ENCODE data around the gene SPDYC.

DNA sequence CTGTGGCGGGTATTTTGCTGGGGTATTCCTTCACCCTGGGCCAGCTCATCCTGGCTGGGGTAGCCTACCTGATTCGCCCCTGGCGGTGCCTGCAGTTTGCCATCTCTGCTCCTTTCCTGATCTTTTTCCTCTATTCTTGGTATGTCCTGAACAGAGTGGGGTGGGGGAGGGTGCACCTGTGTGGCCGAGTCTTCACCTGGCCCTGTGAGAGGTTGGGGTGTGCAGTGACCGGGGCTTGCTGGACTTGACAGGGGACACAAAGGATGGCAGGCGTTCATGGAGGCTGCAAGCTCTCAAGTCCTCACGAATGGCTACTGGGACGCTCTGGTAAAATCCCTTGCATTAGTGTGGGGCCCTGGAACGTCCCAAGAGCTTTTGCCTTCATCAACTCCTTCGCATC, 51.0 kb downstream of the SPDYC start:
- no peak for TF ChIP-seq ZNF543 (CRISPR knock-in tag; IDR thresholded peaks at IDR 0.05)
- TF ChIP-seq SPEN (CRISPR knock-in tag; IDR thresholded peaks at IDR 0.05; ENCODE audit: low read depth): no peak
- TF ChIP-seq SUZ12 (IDR thresholded peaks at IDR 0.05; ENCODE audit: low read depth, low read length): no peak
- TF ChIP-seq CCAR2 (optimal IDR thresholded peaks at IDR 0.05; ENCODE audit: low read depth, low read length): no peak
- TF ChIP-seq, protein P1, sequence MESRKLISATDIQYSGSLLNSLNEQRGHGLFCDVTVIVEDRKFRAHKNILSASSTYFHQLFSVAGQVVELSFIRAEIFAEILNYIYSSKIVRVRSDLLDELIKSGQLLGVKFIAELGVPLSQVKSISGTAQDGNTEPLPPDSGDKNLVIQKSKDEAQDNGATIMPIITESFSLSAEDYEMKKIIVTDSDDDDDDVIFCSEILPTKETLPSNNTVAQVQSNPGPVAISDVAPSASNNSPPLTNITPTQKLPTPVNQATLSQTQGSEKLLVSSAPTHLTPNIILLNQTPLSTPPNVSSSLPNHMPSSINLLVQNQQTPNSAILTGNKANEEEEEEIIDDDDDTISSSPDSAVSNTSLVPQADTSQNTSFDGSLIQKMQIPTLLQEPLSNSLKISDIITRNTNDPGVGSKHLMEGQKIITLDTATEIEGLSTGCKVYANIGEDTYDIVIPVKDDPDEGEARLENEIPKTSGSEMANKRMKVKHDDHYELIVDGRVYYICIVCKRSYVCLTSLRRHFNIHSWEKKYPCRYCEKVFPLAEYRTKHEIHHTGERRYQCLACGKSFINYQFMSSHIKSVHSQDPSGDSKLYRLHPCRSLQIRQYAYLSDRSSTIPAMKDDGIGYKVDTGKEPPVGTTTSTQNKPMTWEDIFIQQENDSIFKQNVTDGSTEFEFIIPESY (CRISPR knock-in tag; IDR thresholded peaks at IDR 0.05): no peak
- TF ChIP-seq RNF2 (conservative IDR thresholded peaks at IDR 0.05; ENCODE audit: low read depth): no peak
- TF ChIP-seq PHF20 (CRISPR knock-in tag; IDR thresholded peaks at IDR 0.05): no peak
- TF ChIP-seq, protein P2, sequence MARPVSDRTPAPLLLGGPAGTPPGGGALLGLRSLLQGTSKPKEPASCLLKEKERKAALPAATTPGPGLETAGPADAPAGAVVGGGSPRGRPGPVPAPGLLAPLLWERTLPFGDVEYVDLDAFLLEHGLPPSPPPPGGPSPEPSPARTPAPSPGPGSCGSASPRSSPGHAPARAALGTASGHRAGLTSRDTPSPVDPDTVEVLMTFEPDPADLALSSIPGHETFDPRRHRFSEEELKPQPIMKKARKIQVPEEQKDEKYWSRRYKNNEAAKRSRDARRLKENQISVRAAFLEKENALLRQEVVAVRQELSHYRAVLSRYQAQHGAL (CRISPR knock-in tag; IDR thresholded peaks at IDR 0.05; ENCODE audit: not compliant biosample characterization): no peak
- TF ChIP-seq ZNF598 (CRISPR knock-in tag; IDR thresholded peaks at IDR 0.05; ENCODE audit: borderline replicate concordance): no peak
- TF ChIP-seq POLR2A (IDR thresholded peaks at IDR 0.05; ENCODE audit: insufficient read depth in 1 of 2, low read depth in 2 of 2, low read length in 2 of 2): no peak
- TF ChIP-seq ZNF781 (CRISPR knock-in tag; IDR thresholded peaks at IDR 0.05; ENCODE audit: borderline replicate concordance, not compliant biosample characterization): no peak
- TF ChIP-seq ZNF761 (CRISPR knock-in tag; conservative IDR thresholded peaks at IDR 0.05): no peak
- no peak for TF ChIP-seq GATAD2A (CRISPR knock-in tag; IDR thresholded peaks at IDR 0.05)
- TF ChIP-seq TMF1 (CRISPR knock-in tag; IDR thresholded peaks at IDR 0.05; ENCODE audit: low read depth): no peak

Data from HepG2 (cell line).